K562 (cell line): ENCODE data around the gene ZMIZ1.

Source experiments
- ARHGAP35 ChIP-seq: fragments of 450-650 bp; IDR thresholded peaks from 2 replicates; pipeline ENCODE4 v1.6.1; 2018; ENCODE audit not compliant: partially characterized antibody
- CTCF ChIP-seq, 3 experiments: IDR thresholded peaks in 2 of 3; conservative IDR thresholded peaks in 1 of 3; 2 replicates each; pipeline ENCODE4 v1.5.1; 2011 to 2012; ENCODE audit warnings: low read length in 3 of 3, mild to moderate bottlenecking in 3 of 3, control low read depth in 2 of 3, improper control_type of control experiment in 1 of 3, inconsistent platforms in 1 of 3, low read depth in 1 of 3, mixed read lengths in 1 of 3, moderate library complexity in 1 of 3; ENCODE audit not compliant: insufficient read depth in 2 of 3
- EP300 ChIP-seq: IDR thresholded peaks from 2 replicates; pipeline ENCODE4 v1.6.1; 2012; ENCODE audit warnings: low read length, improper control_type of control experiment
- HDAC2 ChIP-seq: fragments of 450-650 bp; IDR thresholded peaks from 2 replicates; pipeline ENCODE4 v1.6.1; 2016; ENCODE audit warnings: mild to moderate bottlenecking
- MED1 ChIP-seq: sonication (generic); formaldehyde crosslinking; IDR thresholded peaks from 2 replicates; pipeline ENCODE4 v1.8.1; 2023; ENCODE audit warnings: missing genetic modification reagents, borderline replicate concordance
- MEF2A ChIP-seq: IDR thresholded peaks from 2 replicates; pipeline ENCODE4 v1.6.1; 2011; ENCODE audit warnings: low read depth, mild to moderate bottlenecking, low read length, moderate library complexity; ENCODE audit not compliant: control insufficient read depth
- PKNOX1 ChIP-seq: fragments of 450-650 bp; IDR thresholded peaks from 2 replicates; pipeline ENCODE4 v1.6.1; 2016
- POLR2A ChIP-seq: fragments of 450-650 bp; conservative IDR thresholded peaks from 2 replicates; pipeline ENCODE4 v1.6.1; 2016
- YY1 ChIP-seq, 3 experiments: IDR thresholded peaks; 2 replicates each; pipeline ENCODE4 v1.6.1; 2011; ENCODE audit warnings: low read length in 2 of 3, mild to moderate bottlenecking in 2 of 3, moderate library complexity in 2 of 3, borderline replicate concordance in 1 of 3, control low read depth in 1 of 3, low read depth in 1 of 3; ENCODE audit not compliant: insufficient read depth in 3 of 3, insufficient replicate concordance in 2 of 3, control insufficient read depth in 1 of 3, insufficient read length in 1 of 3; ENCODE audit errors: extremely low read depth in 1 of 3
- TF ChIP-seq, protein P1 (sequence below): sonication (generic); formaldehyde crosslinking; IDR thresholded peaks from 2 replicates; pipeline ENCODE4 v1.8.1; 2023; ENCODE audit warnings: missing genetic modification reagents, mild to moderate bottlenecking, borderline replicate concordance

DNA sequence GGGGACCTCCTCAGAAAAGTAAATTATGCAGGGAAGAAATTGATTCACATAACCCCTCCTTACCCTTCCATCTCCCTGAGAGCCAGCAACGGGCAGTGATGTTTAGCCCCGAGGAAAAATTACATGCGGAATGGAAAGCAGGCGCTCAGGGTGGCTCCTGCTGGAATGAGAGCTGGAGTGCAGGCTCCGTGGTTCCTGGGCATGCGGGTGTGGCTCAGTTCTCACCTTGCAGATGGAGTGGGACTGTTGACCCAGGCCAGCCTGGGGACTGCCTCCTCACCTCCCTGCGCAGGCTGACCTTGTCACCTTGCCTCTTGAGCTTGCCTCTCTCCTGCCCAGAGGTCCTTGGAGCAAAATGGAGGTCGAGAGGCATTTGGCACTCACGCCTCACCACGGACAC, 195.2 kb downstream of the ZMIZ1 start:
- TF ChIP-seq EP300 (no peak), PKNOX1 (no peak), MEF2A (no peak), CTCF (IDR thresholded peaks at IDR 0.05 in 2 of 3, conservative IDR thresholded peaks at IDR 0.05 in 1 of 3; ENCODE audit: insufficient read depth in 2 of 3, low read depth in 1 of 3, low read length in 3 of 3) (no peak), ARHGAP35 (no peak), HDAC2 (no peak), MED1 (CRISPR knock-in tag) (no peak), YY1 (IDR thresholded peaks at IDR 0.05; ENCODE audit: borderline replicate concordance in 1 of 3, control insufficient read depth in 1 of 3, extremely low read depth in 1 of 3, insufficient read depth in 3 of 3, insufficient read length in 1 of 3, insufficient replicate concordance in 2 of 3, low read depth in 1 of 3, low read length in 2 of 3) (no peak), POLR2A (no peak)
- TF ChIP-seq, protein P1, sequence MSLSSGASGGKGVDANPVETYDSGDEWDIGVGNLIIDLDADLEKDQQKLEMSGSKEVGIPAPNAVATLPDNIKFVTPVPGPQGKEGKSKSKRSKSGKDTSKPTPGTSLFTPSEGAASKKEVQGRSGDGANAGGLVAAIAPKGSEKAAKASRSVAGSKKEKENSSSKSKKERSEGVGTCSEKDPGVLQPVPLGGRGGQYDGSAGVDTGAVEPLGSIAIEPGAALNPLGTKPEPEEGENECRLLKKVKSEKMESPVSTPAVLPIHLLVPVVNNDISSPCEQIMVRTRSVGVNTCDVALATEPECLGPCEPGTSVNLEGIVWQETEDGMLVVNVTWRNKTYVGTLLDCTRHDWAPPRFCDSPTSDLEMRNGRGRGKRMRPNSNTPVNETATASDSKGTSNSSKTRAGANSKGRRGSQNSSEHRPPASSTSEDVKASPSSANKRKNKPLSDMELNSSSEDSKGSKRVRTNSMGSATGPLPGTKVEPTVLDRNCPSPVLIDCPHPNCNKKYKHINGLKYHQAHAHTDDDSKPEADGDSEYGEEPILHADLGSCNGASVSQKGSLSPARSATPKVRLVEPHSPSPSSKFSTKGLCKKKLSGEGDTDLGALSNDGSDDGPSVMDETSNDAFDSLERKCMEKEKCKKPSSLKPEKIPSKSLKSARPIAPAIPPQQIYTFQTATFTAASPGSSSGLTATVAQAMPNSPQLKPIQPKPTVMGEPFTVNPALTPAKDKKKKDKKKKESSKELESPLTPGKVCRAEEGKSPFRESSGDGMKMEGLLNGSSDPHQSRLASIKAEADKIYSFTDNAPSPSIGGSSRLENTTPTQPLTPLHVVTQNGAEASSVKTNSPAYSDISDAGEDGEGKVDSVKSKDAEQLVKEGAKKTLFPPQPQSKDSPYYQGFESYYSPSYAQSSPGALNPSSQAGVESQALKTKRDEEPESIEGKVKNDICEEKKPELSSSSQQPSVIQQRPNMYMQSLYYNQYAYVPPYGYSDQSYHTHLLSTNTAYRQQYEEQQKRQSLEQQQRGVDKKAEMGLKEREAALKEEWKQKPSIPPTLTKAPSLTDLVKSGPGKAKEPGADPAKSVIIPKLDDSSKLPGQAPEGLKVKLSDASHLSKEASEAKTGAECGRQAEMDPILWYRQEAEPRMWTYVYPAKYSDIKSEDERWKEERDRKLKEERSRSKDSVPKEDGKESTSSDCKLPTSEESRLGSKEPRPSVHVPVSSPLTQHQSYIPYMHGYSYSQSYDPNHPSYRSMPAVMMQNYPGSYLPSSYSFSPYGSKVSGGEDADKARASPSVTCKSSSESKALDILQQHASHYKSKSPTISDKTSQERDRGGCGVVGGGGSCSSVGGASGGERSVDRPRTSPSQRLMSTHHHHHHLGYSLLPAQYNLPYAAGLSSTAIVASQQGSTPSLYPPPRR (CRISPR knock-in tag), result no peak
